WTC11 (cell line): ENCODE data around the gene CACNA1H. TPM values are rescaled to one million over a fixed set of nuclear protein-coding genes. Genes with fewer than 3 reads are reported as not detected.

Source experiments
- ATAC-seq: fragments of 200-7000 bp; cut with Tn5 transposase; 2 replicates; pipeline ENCODE4 v1.10.0; 2021; ENCODE audit warnings: mild to moderate bottlenecking, moderate library complexity
- CTCF ChIA-PET: fragments of 300-600 bp; sonication (Branson Sonifier 250); formaldehyde crosslinking; loops from one replicate; lab custom pipeline; 2021; ENCODE audit warnings: antibody characterized with exemption; lab: Charles Lee
- POLR2A ChIA-PET: fragments of 350-600 bp; sonication (Branson Sonifier 250); formaldehyde crosslinking; loops from one replicate; lab custom pipeline; 2021; ENCODE audit warnings: antibody characterized with exemption; lab: Charles Lee
- DNase-seq: peaks from one replicate; pipeline ENCODE4 v3.0.0; 2021; ENCODE audit warnings: low spot score
- H3K27ac Mint-ChIP-seq: 2 replicates; pipeline ENCODE4 v1.8.0; 2021; ENCODE audit warnings: mixed read lengths
- H3K27me3 Mint-ChIP-seq: 2 replicates; pipeline ENCODE4 v1.8.0; 2021; ENCODE audit warnings: low read depth, mild to moderate bottlenecking, moderate library complexity, mixed read lengths
- H3K36me3 Mint-ChIP-seq: 2 replicates; pipeline ENCODE4 v1.8.0; 2021; ENCODE audit warnings: mixed read lengths
- H3K4me1 Mint-ChIP-seq: 2 replicates; pipeline ENCODE4 v1.8.0; 2022; ENCODE audit warnings: mixed read lengths
- H3K4me3 Mint-ChIP-seq: 2 replicates; pipeline ENCODE4 v1.8.0; 2021; ENCODE audit warnings: mild to moderate bottlenecking, moderate library complexity, mixed read lengths
- H3K9me3 Mint-ChIP-seq: 2 replicates; pipeline ENCODE4 v1.8.0; 2021; ENCODE audit warnings: mixed read lengths
- AR ChIP-seq: fragments of 250-450 bp; sonication (Bioruptor Pico); IDR thresholded peaks from 2 replicates; pipeline ENCODE4 v1.9.0; 2021; ENCODE audit warnings: mild to moderate bottlenecking
- ATF1 ChIP-seq: sonication (generic); formaldehyde crosslinking; IDR thresholded peaks from 2 replicates; pipeline ENCODE4 v1.8.1; 2023; ENCODE audit warnings: mild to moderate bottlenecking, moderate library complexity, missing genetic modification reagents
- E2F5 ChIP-seq: sonication (generic); formaldehyde crosslinking; IDR thresholded peaks from 2 replicates; pipeline ENCODE4 v1.8.1; 2022; ENCODE audit warnings: mild to moderate bottlenecking, moderate library complexity, missing genetic modification reagents
- ELF4 ChIP-seq: sonication (generic); formaldehyde crosslinking; IDR thresholded peaks from 2 replicates; pipeline ENCODE4 v1.8.1; 2022; ENCODE audit warnings: low read depth, mild to moderate bottlenecking, moderate library complexity, missing genetic modification reagents
- FOXP4 ChIP-seq: sonication (generic); formaldehyde crosslinking; IDR thresholded peaks from 2 replicates; pipeline ENCODE4 v1.8.0; 2022; ENCODE audit warnings: mild to moderate bottlenecking, missing genetic modification reagents
- IRF1 ChIP-seq: sonication (generic); formaldehyde crosslinking; IDR thresholded peaks from 2 replicates; pipeline ENCODE4 v1.8.0; 2023; ENCODE audit warnings: missing genetic modification reagents
- NR1H2 ChIP-seq: sonication (generic); formaldehyde crosslinking; IDR thresholded peaks from 2 replicates; pipeline ENCODE4 v1.9.0; 2021; ENCODE audit warnings: mild to moderate bottlenecking, moderate library complexity, missing genetic modification reagents
- PREB ChIP-seq: sonication (generic); formaldehyde crosslinking; IDR thresholded peaks from 2 replicates; pipeline ENCODE4 v1.8.1; 2022; ENCODE audit warnings: mild to moderate bottlenecking, missing genetic modification reagents, moderate library complexity, borderline replicate concordance
- ZNF532 ChIP-seq: fragments of 250-450 bp; sonication (Bioruptor Pico); IDR thresholded peaks from 2 replicates; pipeline ENCODE4 v1.9.0; 2021; ENCODE audit warnings: mild to moderate bottlenecking, borderline replicate concordance
- total RNA-seq: library from RNA; stranded (reverse); gene quantifications from 3 replicates; pipeline ENCODE4 v1.2.3, GENCODE V29; 2021
- TF ChIP-seq, protein P1 (sequence below): fragments of 250-450 bp; sonication (Bioruptor Pico); IDR thresholded peaks from 2 replicates; pipeline ENCODE4 v1.8.0; 2021; ENCODE audit warnings: mild to moderate bottlenecking
- TF ChIP-seq, protein P2 (sequence below): sonication (generic); formaldehyde crosslinking; IDR thresholded peaks from 2 replicates; pipeline ENCODE4 v1.8.1; 2022; ENCODE audit warnings: low read depth, mild to moderate bottlenecking, moderate library complexity, missing genetic modification reagents, borderline replicate concordance

CACNA1H gene
- total RNA-seq, 1 experiment from 2014 or later = 38.0 TPM

DNA sequence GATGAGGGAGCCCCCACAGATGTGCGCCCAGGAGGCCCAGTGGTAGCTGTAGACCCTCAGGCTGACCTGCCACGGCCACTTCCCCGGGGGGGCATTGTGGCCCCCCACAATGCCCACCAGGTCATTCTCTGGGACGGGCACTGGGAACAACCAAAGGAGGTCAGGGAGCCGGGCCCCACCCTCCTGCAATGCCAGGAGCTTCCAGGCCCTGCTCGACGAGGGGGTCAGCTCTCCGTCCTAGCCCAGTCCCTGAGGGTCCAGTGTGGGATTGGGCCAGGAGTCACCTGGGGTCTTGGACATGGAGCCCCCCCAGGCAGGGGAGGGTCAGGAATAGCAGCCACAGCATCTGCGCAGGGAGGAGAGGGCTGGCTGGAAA is 109.9 kb downstream of the CACNA1H start:
- Mint-ChIP-seq H3K9me3 (peaks cover 15% of the 10 kb centered on the region), H3K4me3 (no peak overlapping the region), H3K4me1 (peaks cover 5% of the 10 kb centered on the region), H3K27me3 (peaks cover 37% of the 10 kb centered on the region), H3K27ac (no peak overlapping the region), H3K36me3 (peaks cover 9% of the 10 kb centered on the region; the same call in 1 of the 2 replicates)
- DNase-seq (no peak), ATAC-seq (no peak)
- POLR2A ChIA-PET = no interaction called here
- CTCF ChIA-PET = no interaction called here
- TF ChIP-seq ZNF532 (CRISPR knock-in tag) (no peak), IRF1 (CRISPR knock-in tag) (no peak), E2F5 (CRISPR knock-in tag) (no peak), PREB (CRISPR knock-in tag) (no peak), NR1H2 (CRISPR knock-in tag) (no peak)
- TF ChIP-seq, protein P1, sequence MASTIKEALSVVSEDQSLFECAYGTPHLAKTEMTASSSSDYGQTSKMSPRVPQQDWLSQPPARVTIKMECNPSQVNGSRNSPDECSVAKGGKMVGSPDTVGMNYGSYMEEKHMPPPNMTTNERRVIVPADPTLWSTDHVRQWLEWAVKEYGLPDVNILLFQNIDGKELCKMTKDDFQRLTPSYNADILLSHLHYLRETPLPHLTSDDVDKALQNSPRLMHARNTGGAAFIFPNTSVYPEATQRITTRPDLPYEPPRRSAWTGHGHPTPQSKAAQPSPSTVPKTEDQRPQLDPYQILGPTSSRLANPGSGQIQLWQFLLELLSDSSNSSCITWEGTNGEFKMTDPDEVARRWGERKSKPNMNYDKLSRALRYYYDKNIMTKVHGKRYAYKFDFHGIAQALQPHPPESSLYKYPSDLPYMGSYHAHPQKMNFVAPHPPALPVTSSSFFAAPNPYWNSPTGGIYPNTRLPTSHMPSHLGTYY = no peak
- TF ChIP-seq, protein P2, sequence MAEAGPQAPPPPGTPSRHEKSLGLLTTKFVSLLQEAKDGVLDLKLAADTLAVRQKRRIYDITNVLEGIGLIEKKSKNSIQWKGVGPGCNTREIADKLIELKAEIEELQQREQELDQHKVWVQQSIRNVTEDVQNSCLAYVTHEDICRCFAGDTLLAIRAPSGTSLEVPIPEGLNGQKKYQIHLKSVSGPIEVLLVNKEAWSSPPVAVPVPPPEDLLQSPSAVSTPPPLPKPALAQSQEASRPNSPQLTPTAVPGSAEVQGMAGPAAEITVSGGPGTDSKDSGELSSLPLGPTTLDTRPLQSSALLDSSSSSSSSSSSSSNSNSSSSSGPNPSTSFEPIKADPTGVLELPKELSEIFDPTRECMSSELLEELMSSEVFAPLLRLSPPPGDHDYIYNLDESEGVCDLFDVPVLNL (CRISPR knock-in tag) = no peak

- Mint-ChIP-seq H3K27ac (no peak overlapping the region; the same call in 1 of the 2 replicates), H3K27me3 (peaks cover 37% of the 10 kb centered on the region), H3K4me1 (peaks cover 5% of the 10 kb centered on the region), H3K4me3 (no peak overlapping the region), H3K36me3 (peaks cover 9% of the 10 kb centered on the region; the same call in 1 of the 2 replicates), H3K9me3 (peaks cover 15% of the 10 kb centered on the region)
- TF ChIP-seq ATF1 (CRISPR knock-in tag) = no peak
- TF ChIP-seq AR (CRISPR knock-in tag) = no peak
- no peak for TF ChIP-seq FOXP4 (CRISPR knock-in tag)
- TF ChIP-seq ELF4 = no peak
- POLR2A ChIA-PET = no interaction called here
- DNase-seq (no peak), ATAC-seq (no peak)
- CTCF ChIA-PET = no interaction called here
Measured at GRCh38 chr16:1263591-1264344, 110.9 kb downstream of the CACNA1H start.
